Karpas-422 (cell line): ENCODE results near the gene PRSS50. TPM values are rescaled to one million over a fixed set of nuclear protein-coding genes. Genes with fewer than 3 reads are reported as not detected.

Experiments
- DNase-seq: peaks from one replicate; pipeline ENCODE4 v3.0.0-alpha.2; 2015
- H2AFZ ChIP-seq: fragments of 200-600 bp; sonication (generic); 2 replicates; pipeline ENCODE4 v1.6.1; 2014; ENCODE audit warnings: antibody characterized with exemption, low read length, mixed read lengths
- H3K27ac ChIP-seq: fragments of 200-600 bp; sonication (generic); 2 replicates; pipeline ENCODE4 v1.5.1; 2014; ENCODE audit warnings: mild to moderate bottlenecking, low read length, moderate library complexity
- H3K27me3 ChIP-seq: fragments of 200-600 bp; sonication (generic); 2 replicates; pipeline ENCODE4 v1.6.1; 2014; ENCODE audit warnings: low read length, mixed read lengths
- H3K36me3 ChIP-seq: fragments of 200-600 bp; sonication (generic); 2 replicates; pipeline ENCODE4 v1.6.1; 2014; ENCODE audit warnings: low read length, mixed read lengths; ENCODE audit not compliant: insufficient read depth
- H3K4me1 ChIP-seq: fragments of 200-600 bp; sonication (generic); 2 replicates; pipeline ENCODE4 v1.6.1; 2014; ENCODE audit warnings: mild to moderate bottlenecking, low read length, mixed read lengths
- H3K4me2 ChIP-seq: fragments of 200-600 bp; sonication (generic); 2 replicates; pipeline ENCODE4 v1.6.1; 2014; ENCODE audit warnings: low read length, low read depth, mild to moderate bottlenecking; ENCODE audit not compliant: poor library complexity, severe bottlenecking
- H3K4me3 ChIP-seq: fragments of 200-600 bp; sonication (generic); 2 replicates; pipeline ENCODE4 v1.5.1; 2014; ENCODE audit warnings: mild to moderate bottlenecking, antibody characterized with exemption, low read length, mixed read lengths
- H3K79me2 ChIP-seq: fragments of 200-600 bp; sonication (generic); 2 replicates; pipeline ENCODE4 v1.6.1; 2014; ENCODE audit warnings: mild to moderate bottlenecking, low read length, mixed read lengths
- H3K9ac ChIP-seq: fragments of 200-600 bp; sonication (generic); 2 replicates; pipeline ENCODE4 v1.6.0; 2014; ENCODE audit warnings: low read length
- H3K9me2 ChIP-seq: fragments of 200-600 bp; sonication (generic), shearing (Covaris generic); replicated peaks from 2 replicates; pipeline ENCODE4 v1.6.0; 2014; ENCODE audit warnings: mild to moderate bottlenecking, low read length, moderate library complexity; ENCODE audit not compliant: insufficient read depth
- H3K9me3 ChIP-seq: fragments of 300-700, 200-600 bp; sonication (generic); 2 replicates; pipeline ENCODE4 v1.6.1; 2014; ENCODE audit warnings: low read length, mixed read lengths
- H4K20me1 ChIP-seq: fragments of 200-600 bp; sonication (generic); 2 replicates; pipeline ENCODE4 v1.6.1; 2014; ENCODE audit warnings: mild to moderate bottlenecking, antibody characterized with exemption, low read length, low read depth; ENCODE audit not compliant: insufficient read depth
- total RNA-seq: library from RNA; depleted of rRNA; stranded (reverse); fragments of >200 nt; shearing (Covaris generic); gene quantifications from 2 replicates; pipeline ENCODE4 v1.2.3, GENCODE V29; 2014; ENCODE audit warnings: low replicate concordance

Gene PRSS50
- total RNA-seq, 1 experiment from 2014 or later: not detected

GRCh38 chr3:46693038-46693891, 24.4 kb downstream of the PRSS50 start, which contains the start of gene ALS2CL:
Gene ALS2CL (minus strand): TSS chr3:46693679. CDS start chr3:46689440, 4,239 bp downstream.
- no peak within 1 kb of the TSS for H2AFZ ChIP-seq

GRCh38 chr3:46692566-46692990, 25.1 kb downstream of the PRSS50 start:
- no peaks in the 10 kb centered on the region for H3K79me2 ChIP-seq
- H3K9me2 ChIP-seq: no peaks in the 10 kb centered on the region
- H3K27ac ChIP-seq: no peak overlapping the region
- no peaks in the 10 kb centered on the region for H3K4me1 ChIP-seq
- H3K9ac ChIP-seq: no peak overlapping the region
- no peaks in the 10 kb centered on the region for H3K9me3 ChIP-seq
- no peaks in the 10 kb centered on the region for H3K36me3 ChIP-seq
- DNase-seq: no peak
- no peaks in the 10 kb centered on the region for H3K27me3 ChIP-seq
- no peak overlapping the region for H2AFZ ChIP-seq
- no peak overlapping the region for H3K4me2 ChIP-seq
- H4K20me1 ChIP-seq: 0 out of 2 replicates have a peak, but pooled peaks cover 4% of the 10 kb centered on the region
- no peak overlapping the region for H3K4me3 ChIP-seq

More at GRCh38 chr3:46693038-46693891, 24.4 kb downstream of the PRSS50 start, which contains the start of gene ALS2CL:
- no peaks in the 10 kb centered on the region for H3K9me2 ChIP-seq
- H3K4me1 ChIP-seq: no peaks in the 10 kb centered on the region
- H3K4me2 ChIP-seq: no peak within 1 kb of the TSS
- H3K79me2 ChIP-seq: no peaks in the 10 kb centered on the region
- H3K9me3 ChIP-seq: no peaks in the 10 kb centered on the region
- H3K36me3 ChIP-seq: no peaks in the 10 kb centered on the region
- no peak within 1 kb of the TSS for H3K9ac ChIP-seq
- H4K20me1 ChIP-seq: 0 out of 2 replicates have a peak, but pooled peaks cover 4% of the 10 kb centered on the region
- H3K4me3 ChIP-seq: no peak within 1 kb of the TSS
- H3K27me3 ChIP-seq: no peaks in the 10 kb centered on the region
- no peak within 1 kb of the TSS for H3K27ac ChIP-seq
- no peak for DNase-seq

- H3K4me2 ChIP-seq: no peak overlapping the region
- no peaks in the 10 kb centered on the region for H3K9me2 ChIP-seq
- 0 out of 2 replicates have a peak, but pooled peaks cover 4% of the 10 kb centered on the region for H4K20me1 ChIP-seq
- no peak overlapping the region for H3K27ac ChIP-seq
- DNase-seq: no peak
- no peaks in the 10 kb centered on the region for H3K36me3 ChIP-seq
- no peak overlapping the region for H3K4me3 ChIP-seq
- H3K4me1 ChIP-seq: no peaks in the 10 kb centered on the region
- no peaks in the 10 kb centered on the region for H3K9me3 ChIP-seq
- no peaks in the 10 kb centered on the region for H3K79me2 ChIP-seq
- no peak overlapping the region for H2AFZ ChIP-seq
- no peak overlapping the region for H3K9ac ChIP-seq
- H3K27me3 ChIP-seq: no peaks in the 10 kb centered on the region
These were observed 26.9 kb downstream of the PRSS50 start for GRCh38 chr3:46690798-46691197.

DNA sequence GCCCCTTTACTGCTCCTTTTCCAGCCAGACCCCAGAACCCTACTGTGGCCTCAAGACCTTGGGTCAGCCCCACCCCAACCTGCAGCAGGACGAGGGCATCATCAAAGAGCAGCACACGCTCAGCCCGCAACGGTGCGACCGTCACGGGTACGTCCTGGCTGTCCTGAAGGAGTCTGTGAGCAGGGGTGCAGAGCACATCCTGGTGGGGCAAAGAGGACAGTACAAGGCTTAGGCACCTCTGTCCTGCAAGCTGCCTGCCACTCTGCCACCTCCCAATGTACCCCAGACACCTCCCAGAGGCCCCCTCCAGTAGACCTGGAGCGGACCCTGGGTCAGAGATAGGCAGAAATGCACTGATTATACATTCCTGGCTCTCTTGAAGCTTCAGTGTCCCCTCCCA, 32.2 kb downstream of the PRSS50 start:
- H3K4me3 ChIP-seq: no peak overlapping the region
- no peak overlapping the region for H3K9ac ChIP-seq
- no peaks in the 10 kb centered on the region for H3K27me3 ChIP-seq
- no peaks in the 10 kb centered on the region for H3K9me2 ChIP-seq
- DNase-seq: no peak
- H3K27ac ChIP-seq: no peak overlapping the region
- no peak overlapping the region for H3K4me2 ChIP-seq
- H2AFZ ChIP-seq: no peak overlapping the region
- no peaks in the 10 kb centered on the region for H3K79me2 ChIP-seq
- 0 out of 2 replicates have a peak, but pooled peaks cover 4% of the 10 kb centered on the region for H4K20me1 ChIP-seq
- no peaks in the 10 kb centered on the region for H3K36me3 ChIP-seq
- H3K9me3 ChIP-seq: no peaks in the 10 kb centered on the region
- no peaks in the 10 kb centered on the region for H3K4me1 ChIP-seq

- no peak overlapping the region for H2AFZ ChIP-seq
- H3K9me3 ChIP-seq: no peaks in the 10 kb centered on the region
- no peak overlapping the region for H3K4me2 ChIP-seq
- no peaks in the 10 kb centered on the region for H3K27me3 ChIP-seq
- no peaks in the 10 kb centered on the region for H3K79me2 ChIP-seq
- no peak for DNase-seq
- 0 out of 2 replicates have a peak, but pooled peaks cover 4% of the 10 kb centered on the region for H4K20me1 ChIP-seq
- no peak overlapping the region for H3K4me3 ChIP-seq
- H3K9ac ChIP-seq: no peak overlapping the region
- no peaks in the 10 kb centered on the region for H3K4me1 ChIP-seq
- H3K27ac ChIP-seq: no peak overlapping the region
- no peaks in the 10 kb centered on the region for H3K9me2 ChIP-seq
- H3K36me3 ChIP-seq: no peaks in the 10 kb centered on the region
These were observed 32.8 kb downstream of the PRSS50 start for GRCh38 chr3:46684891-46685290.

DNA sequence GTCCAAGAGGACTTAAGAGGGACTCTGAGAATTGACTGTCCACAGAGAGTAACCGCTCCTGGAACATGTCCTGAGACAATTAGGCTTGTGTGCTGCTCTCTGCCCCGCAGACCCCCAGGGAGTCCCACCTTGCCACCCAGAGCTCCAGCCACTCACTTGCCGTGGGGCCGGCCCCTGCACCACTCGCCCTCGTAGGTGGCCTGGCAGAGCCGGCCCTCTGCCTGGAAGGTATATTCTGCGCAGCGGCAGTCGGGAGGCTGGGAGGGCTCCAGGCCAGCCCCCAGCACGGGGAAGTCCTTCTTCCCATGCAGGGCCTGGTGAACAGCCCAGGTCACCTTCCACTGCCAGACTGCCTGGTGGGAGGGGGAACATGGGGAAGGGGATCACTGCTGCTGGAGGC, 34.7 kb downstream of the PRSS50 start:
- Histone ChIP-seq H3K36me3 (no peaks in the 10 kb centered on the region), H3K9me2 (no peaks in the 10 kb centered on the region), H3K4me2 (no peak overlapping the region), H3K9me3 (no peaks in the 10 kb centered on the region), H3K79me2 (no peaks in the 10 kb centered on the region), H4K20me1 (no peaks in the 10 kb centered on the region), H3K27ac (no peak overlapping the region), H3K9ac (no peak overlapping the region), H2AFZ (no peak overlapping the region), H3K4me1 (no peaks in the 10 kb centered on the region), H3K4me3 (no peak overlapping the region), H3K27me3 (no peaks in the 10 kb centered on the region)
- no peak for DNase-seq

DNA sequence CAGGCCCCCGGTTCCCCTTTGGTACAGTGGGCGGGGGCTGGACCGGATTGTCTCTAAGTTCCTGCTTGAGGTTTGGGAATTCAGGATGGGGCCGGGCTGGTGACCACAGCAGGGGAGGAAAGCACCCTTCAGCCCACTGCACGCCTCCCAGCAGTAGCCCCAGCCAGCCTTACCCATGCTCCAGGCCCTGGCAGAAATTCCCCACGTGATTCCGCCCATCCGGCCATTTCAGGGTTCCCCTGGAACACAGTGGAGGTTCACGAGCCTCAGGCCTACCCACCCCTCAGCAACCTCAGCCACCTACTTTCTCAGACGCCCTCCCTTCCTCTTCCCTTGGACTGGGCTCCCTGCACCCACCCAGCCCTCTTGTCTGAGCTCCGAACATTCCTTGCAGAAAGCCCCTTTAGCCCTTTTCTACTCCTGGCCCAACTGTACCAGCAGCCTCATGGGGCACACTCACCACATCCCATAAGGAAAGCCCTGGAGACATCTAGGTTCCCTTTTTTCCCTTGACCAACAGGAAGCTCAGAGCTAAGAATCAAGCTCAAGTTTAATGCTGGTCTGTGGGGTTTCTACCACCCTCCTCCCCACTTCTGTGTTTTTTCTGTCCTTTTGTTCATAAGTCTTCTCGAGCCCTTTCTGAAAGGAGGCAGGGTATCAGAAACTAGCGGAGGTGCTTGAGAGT, 35.7 kb downstream of the PRSS50 start:
- H4K20me1 ChIP-seq: no peaks in the 10 kb centered on the region
- H3K4me3 ChIP-seq: no peak overlapping the region
- DNase-seq: no peak
- H3K9me2 ChIP-seq: no peaks in the 10 kb centered on the region
- no peaks in the 10 kb centered on the region for H3K4me1 ChIP-seq
- H3K9ac ChIP-seq: no peak overlapping the region
- H3K79me2 ChIP-seq: no peaks in the 10 kb centered on the region
- no peak overlapping the region for H3K27ac ChIP-seq
- no peaks in the 10 kb centered on the region for H3K27me3 ChIP-seq
- H2AFZ ChIP-seq: no peak overlapping the region
- no peak overlapping the region for H3K4me2 ChIP-seq
- no peaks in the 10 kb centered on the region for H3K9me3 ChIP-seq
- H3K36me3 ChIP-seq: no peaks in the 10 kb centered on the region

DNA sequence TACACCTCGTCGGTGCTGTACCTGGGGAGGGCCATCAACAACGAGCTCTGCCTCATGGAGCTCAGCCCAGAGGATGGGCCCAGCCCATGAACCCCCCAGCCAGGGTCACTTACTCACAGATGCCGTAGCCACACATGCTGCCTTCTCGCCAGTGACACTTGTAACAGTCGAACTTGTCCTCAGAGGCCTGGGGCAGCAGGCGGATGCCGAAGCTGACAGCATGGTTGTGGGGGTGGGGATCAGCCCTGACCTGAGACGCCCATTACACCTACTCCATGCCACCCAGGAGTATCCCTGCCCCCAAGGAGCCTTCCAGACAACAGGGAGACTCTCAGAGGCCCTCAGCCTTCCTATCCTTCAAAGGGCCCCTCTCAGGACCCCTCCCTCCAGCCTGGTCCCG, 36.3 kb downstream of the PRSS50 start:
- no peak for DNase-seq
- no peaks in the 10 kb centered on the region for H3K36me3 ChIP-seq
- no peak overlapping the region for H2AFZ ChIP-seq
- H3K79me2 ChIP-seq: no peaks in the 10 kb centered on the region
- no peaks in the 10 kb centered on the region for H3K4me1 ChIP-seq
- H3K4me3 ChIP-seq: no peak overlapping the region
- H3K9me3 ChIP-seq: no peaks in the 10 kb centered on the region
- H3K27me3 ChIP-seq: no peaks in the 10 kb centered on the region
- H3K4me2 ChIP-seq: no peak overlapping the region
- no peaks in the 10 kb centered on the region for H3K9me2 ChIP-seq
- H3K9ac ChIP-seq: no peak overlapping the region
- H3K27ac ChIP-seq: no peak overlapping the region
- H4K20me1 ChIP-seq: no peaks in the 10 kb centered on the region
